Transverse colon (tissue), 4 donors: ENCODE results near the gene LRRC8A. TPM values are rescaled to one million over a fixed set of nuclear protein-coding genes. Genes with fewer than 3 reads are reported as not detected.

Experiments
- DNase-seq: peaks from one replicate; pipeline ENCODE4 v3.0.0-alpha.2; 2019
- H3K27ac ChIP-seq, 4 donors: fragments of 200-600 bp; sonication (generic); 2 replicates each; pipeline ENCODE4 v1.5.1; 2016 to 2018; ENCODE audit warnings: inconsistent platforms in 4 of 4
- H3K27me3 ChIP-seq: fragments of 200-600 bp; sonication (generic); 2 replicates; pipeline ENCODE4 v1.5.1; 2017; ENCODE audit warnings: inconsistent platforms
- H3K36me3 ChIP-seq, 4 donors: fragments of 200-600 bp; sonication (generic); 2 replicates each; pipeline ENCODE4 v1.5.1; 2017 to 2019; ENCODE audit warnings: inconsistent platforms in 4 of 4
- H3K4me1 ChIP-seq, 4 donors: fragments of 200-600 bp; sonication (generic); 2 replicates each; pipeline ENCODE4 v1.5.1; 2017 to 2020; ENCODE audit warnings: inconsistent platforms in 4 of 4
- H3K4me3 ChIP-seq, 4 donors: fragments of 200-600 bp; sonication (generic); 1 replicate in 1 of 4; 2 replicates in 3 of 4; pipeline versions ENCODE4 v1.5.1 to v1.6.1; 2017 to 2019; ENCODE audit warnings: inconsistent platforms in 4 of 4
- H3K9me3 ChIP-seq, 2 donors: fragments of 200-600 bp; sonication (generic); 2 replicates each; pipeline ENCODE4 v1.5.1; 2017 to 2019; ENCODE audit warnings: inconsistent platforms in 2 of 2
- EP300 ChIP-seq: sonication (generic); formaldehyde crosslinking; IDR thresholded peaks from one replicate; pipeline ENCODE4 v1.6.1; 2017; ENCODE audit warnings: antibody characterized with exemption, low read depth
- POLR2A ChIP-seq: fragments of 450-650 bp; IDR thresholded peaks from one replicate; pipeline ENCODE4 v1.6.1; 2016; ENCODE audit warnings: antibody characterized with exemption, mild to moderate bottlenecking, moderate library complexity
- POLR2AphosphoS5 ChIP-seq, 3 donors: sonication (generic); formaldehyde crosslinking; IDR thresholded peaks; one replicate each; pipeline ENCODE4 v1.6.1; 2016; ENCODE audit warnings: antibody characterized with exemption in 3 of 3
- WGBS, 2 donors: methylation state at CpG; one replicate each; pipeline ENCODE4 v1.1.5; 2018; ENCODE audit warnings: low coverage in 1 of 2; 5-methylcytosine and 5-hydroxymethylcytosine counted together
- in situ Hi-C, 4 donors: fragments of 200-750 bp; cut with MboI; loops; one replicate each; pipeline versions ENCODE4 v1.15.0 to v1.15.1; 2017; ENCODE audit warnings: low sequenced_read_pairs in 3 of 4, low pct_ligation_motif_present in 1 of 4, low pct_unique_long_range_greater_than_20kb in 1 of 4
- intact Hi-C: fragments of 100-400 bp; cut with DNase I; formaldehyde crosslinking; loops from one replicate; pipeline ENCODE4 v1.15.1; 2023; ENCODE audit warnings: low total_unique reads
- total RNA-seq, 4 donors: library from RNA; depleted of rRNA; stranded (reverse); fragments of >200 nt; gene quantifications; one replicate each; pipeline ENCODE4 v1.1.0, GENCODE V29; 2016
- TF ChIP-seq, protein P1 (sequence below), 5 experiments: fragments of 200-600 bp in 3 of 5; fragments of 450-650 bp in 2 of 5; sonication (generic) in 3 of 5; IDR thresholded peaks; 1 replicate in 2 of 5; 2 replicates in 3 of 5; pipeline ENCODE4 v1.5.1; 2016 to 2017; ENCODE audit warnings: antibody characterized with exemption in 5 of 5, inconsistent platforms in 3 of 5, mild to moderate bottlenecking in 2 of 5, moderate library complexity in 1 of 5

LRRC8A gene
- total RNA-seq, 4 donors from 2014 or later: 29.4 to 116 (median 35.5) TPM

GRCh38 chr9:128906741-128907140 lies 24.8 kb downstream of the LRRC8A start:
- Histone ChIP-seq H3K27ac (no peak overlapping the region), H3K9me3 (no peaks in the 10 kb centered on the region), H3K27me3 (no peaks in the 10 kb centered on the region), H3K4me3 (no peak overlapping the region), H3K36me3 (peaks cover 0 to 20% (median 8%) of the 10 kb centered on the region in 4 donors), H3K4me1 (peaks cover 23 to 27% (median 25%) of the 10 kb centered on the region in 4 donors)
- WGBS, 2 donors: 66 to 80% methylated on average over 1 to 2 of the region's 2 CpGs
- DNase-seq: no peak
- in situ Hi-C loops: no loop called here
- TF ChIP-seq, protein P1, sequence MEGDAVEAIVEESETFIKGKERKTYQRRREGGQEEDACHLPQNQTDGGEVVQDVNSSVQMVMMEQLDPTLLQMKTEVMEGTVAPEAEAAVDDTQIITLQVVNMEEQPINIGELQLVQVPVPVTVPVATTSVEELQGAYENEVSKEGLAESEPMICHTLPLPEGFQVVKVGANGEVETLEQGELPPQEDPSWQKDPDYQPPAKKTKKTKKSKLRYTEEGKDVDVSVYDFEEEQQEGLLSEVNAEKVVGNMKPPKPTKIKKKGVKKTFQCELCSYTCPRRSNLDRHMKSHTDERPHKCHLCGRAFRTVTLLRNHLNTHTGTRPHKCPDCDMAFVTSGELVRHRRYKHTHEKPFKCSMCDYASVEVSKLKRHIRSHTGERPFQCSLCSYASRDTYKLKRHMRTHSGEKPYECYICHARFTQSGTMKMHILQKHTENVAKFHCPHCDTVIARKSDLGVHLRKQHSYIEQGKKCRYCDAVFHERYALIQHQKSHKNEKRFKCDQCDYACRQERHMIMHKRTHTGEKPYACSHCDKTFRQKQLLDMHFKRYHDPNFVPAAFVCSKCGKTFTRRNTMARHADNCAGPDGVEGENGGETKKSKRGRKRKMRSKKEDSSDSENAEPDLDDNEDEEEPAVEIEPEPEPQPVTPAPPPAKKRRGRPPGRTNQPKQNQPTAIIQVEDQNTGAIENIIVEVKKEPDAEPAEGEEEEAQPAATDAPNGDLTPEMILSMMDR (IDR thresholded peaks at IDR 0.05): no peak
- TF ChIP-seq EP300: no peak
- intact Hi-C loops: no loop called here

DNA sequence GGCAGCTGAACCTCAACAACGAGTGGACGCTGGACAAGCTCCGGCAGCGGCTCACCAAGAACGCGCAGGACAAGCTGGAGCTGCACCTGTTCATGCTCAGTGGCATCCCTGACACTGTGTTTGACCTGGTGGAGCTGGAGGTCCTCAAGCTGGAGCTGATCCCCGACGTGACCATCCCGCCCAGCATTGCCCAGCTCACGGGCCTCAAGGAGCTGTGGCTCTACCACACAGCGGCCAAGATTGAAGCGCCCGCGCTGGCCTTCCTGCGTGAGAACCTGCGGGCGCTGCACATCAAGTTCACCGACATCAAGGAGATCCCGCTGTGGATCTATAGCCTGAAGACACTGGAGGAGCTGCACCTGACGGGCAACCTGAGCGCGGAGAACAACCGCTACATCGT lies 26.4 kb downstream of the LRRC8A start:
- in situ Hi-C loops: no loop called here
- Histone ChIP-seq H3K27me3 (no peaks in the 10 kb centered on the region), H3K4me3 (no peak overlapping the region), H3K9me3 (no peaks in the 10 kb centered on the region), H3K4me1 (peaks cover 25 to 28% (median 27%) of the 10 kb centered on the region in 4 donors), H3K27ac (no peak overlapping the region), H3K36me3 (peaks cover 0 to 20% (median 8%) of the 10 kb centered on the region in 4 donors)
- TF ChIP-seq EP300: no peak
- no peak for TF ChIP-seq POLR2A
- TF ChIP-seq POLR2AphosphoS5 (IDR thresholded peaks at IDR 0.05): no peak
- TF ChIP-seq, protein P1 (IDR thresholded peaks at IDR 0.05): no peak
- intact Hi-C loops: no loop called here
- WGBS, 2 donors: 97% methylated on average over 21 of the region's 24 CpGs; no CpG with 5 or more reads in 1 of the 2 donors
- DNase-seq: no peak

- in situ Hi-C loops (no loop called here), intact Hi-C loops (no loop called here)
- WGBS, 2 donors: 84% methylated on average over 4 of the region's 4 CpGs; no CpG with 5 or more reads in 1 of the 2 donors
- Histone ChIP-seq H3K27ac (no peak overlapping the region), H3K27me3 (no peaks in the 10 kb centered on the region), H3K4me3 (no peak overlapping the region), H3K4me1 (peaks cover 28 to 31% (median 30%) of the 10 kb centered on the region in 4 donors), H3K36me3 (peaks cover 0 to 20% (median 8%) of the 10 kb centered on the region in 4 donors), H3K9me3 (no peaks in the 10 kb centered on the region)
- no peak for DNase-seq
- no peak for TF ChIP-seq EP300
Observed at GRCh38 chr9:128909859-128910258, 27.9 kb downstream of the LRRC8A start.

- in situ Hi-C loops (no loop called here), intact Hi-C loops (no loop called here)
- Histone ChIP-seq H3K27me3 (no peaks in the 10 kb centered on the region), H3K36me3 (peaks cover 0 to 20% (median 8%) of the 10 kb centered on the region in 4 donors), H3K9me3 (no peaks in the 10 kb centered on the region), H3K4me1 (peaks cover 29 to 34% (median 31%) of the 10 kb centered on the region in 4 donors), H3K4me3 (no peak overlapping the region), H3K27ac (peak overlapping the region; percentile 22 to 68 (median 64))
- no peak for TF ChIP-seq POLR2AphosphoS5 (IDR thresholded peaks at IDR 0.05)
- TF ChIP-seq EP300: no peak
- no peak for TF ChIP-seq POLR2A
- TF ChIP-seq, protein P1 (IDR thresholded peaks at IDR 0.05): no peak
- 92% methylated on average over 6 of the region's 6 CpGs; no CpG with 5 or more reads in 1 of the 2 donors for WGBS, 2 donors
- DNase-seq: no peak
Observed at GRCh38 chr9:128910906-128911305, 29.0 kb downstream of the LRRC8A start.

DNA sequence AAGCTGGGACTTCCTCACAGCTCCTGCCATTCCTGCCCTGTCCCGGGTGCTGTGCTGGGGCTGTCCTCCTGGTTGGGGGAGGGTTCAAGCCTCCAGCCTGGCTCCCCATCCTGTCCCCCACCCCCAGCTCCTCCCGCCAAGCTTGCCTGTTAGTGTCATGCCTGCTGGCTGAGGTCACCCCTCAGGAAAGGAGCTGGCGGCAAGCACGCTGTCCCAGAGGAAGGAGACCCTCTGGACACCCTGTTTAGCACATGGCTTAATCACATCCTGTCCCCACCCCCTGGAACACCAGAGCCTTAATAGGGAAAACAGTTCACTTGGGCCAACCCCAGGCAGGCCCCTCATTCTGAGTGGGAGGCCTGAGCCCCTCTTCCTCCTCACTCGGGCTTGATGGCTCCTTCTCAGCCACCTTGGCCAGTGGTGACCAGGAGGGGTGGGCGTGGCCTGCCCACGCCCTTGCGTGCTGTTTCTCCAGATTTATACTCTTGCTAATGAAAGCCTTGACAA lies 29.6 kb downstream of the LRRC8A start:
- WGBS, 2 donors: 61% methylated on average over 8 of the region's 8 CpGs; no CpG with 5 or more reads in 1 of the 2 donors
- peak overlapping the region; percentile 22 to 68 (median 64) for H3K27ac ChIP-seq
- in situ Hi-C loops: no loop called here
- TF ChIP-seq POLR2AphosphoS5 (IDR thresholded peaks at IDR 0.05): peak in 2 of 3 donors; percentile 16 to 32
- TF ChIP-seq EP300: no peak
- H3K4me3 ChIP-seq: no peak overlapping the region
- no peaks in the 10 kb centered on the region for H3K9me3 ChIP-seq
- peaks cover 0 to 20% (median 8%) of the 10 kb centered on the region in 4 donors for H3K36me3 ChIP-seq
- H3K4me1 ChIP-seq: peaks cover 36 to 41% (median 38%) of the 10 kb centered on the region in 4 donors
- DNase-seq: no peak
- no peaks in the 10 kb centered on the region for H3K27me3 ChIP-seq
- intact Hi-C loops: no loop called here
